DMS 273 (cell line): ENCODE data around the gene TERB2.
"Not testable (repeated sequence)": the region's sequence is repeated elsewhere in the genome, so short reads cannot be mapped to it uniquely, and the experiment has no call there.

Source experiments
- DNase-seq: peaks from one replicate; lab custom pipeline; 2025; ENCODE audit not compliant: unreplicated experiment; lab: John Stamatoyannopoulos, UW

Gene TERB2

GRCh38 chr15:44956388-44956787 lies at the start of gene TERB2:
TERB2 (plus strand) TSS chr15:44956687; CDS start chr15:44956719, 32 bp downstream.
- DNase-seq = no peak

- DNase-seq = no peak
These were observed 47.1 kb upstream of the TERB2 start for GRCh38 chr15:44909423-44909822.

GRCh38 chr15:44910981-44911625 lies 45.4 kb upstream of the TERB2 start:
- DNase-seq = no peak

GRCh38 chr15:44912186-44912585 lies 44.3 kb upstream of the TERB2 start:
- DNase-seq = not testable (repeated sequence)

GRCh38 chr15:44912974-44913448 lies 43.5 kb upstream of the TERB2 start:
- not testable (repeated sequence) for DNase-seq

GRCh38 chr15:44918136-44918535 lies 38.4 kb upstream of the TERB2 start:
- no peak for DNase-seq

- not testable (repeated sequence) for DNase-seq
These were observed 27.8 kb upstream of the TERB2 start for GRCh38 chr15:44928658-44929057.

- DNase-seq = not testable (repeated sequence)
These were observed 26.2 kb upstream of the TERB2 start for GRCh38 chr15:44930283-44930682.

- DNase-seq = not testable (repeated sequence)
These were observed 1.8 kb downstream of the TERB2 start for GRCh38 chr15:44958302-44958701.

- DNase-seq = no peak
These were observed 12.0 kb downstream of the TERB2 start for GRCh38 chr15:44968475-44968874.

- no peak for DNase-seq
These were observed 14.5 kb downstream of the TERB2 start for GRCh38 chr15:44971036-44971435.

GRCh38 chr15:44976183-44976582 lies 19.7 kb downstream of the TERB2 start:
- not testable (repeated sequence) for DNase-seq

GRCh38 chr15:44977781-44978180 lies 21.3 kb downstream of the TERB2 start:
- DNase-seq = not testable (repeated sequence)

- not testable (repeated sequence) for DNase-seq
These were observed 23.3 kb downstream of the TERB2 start for GRCh38 chr15:44979617-44980339.

- DNase-seq = not testable (repeated sequence)
These were observed 27.7 kb downstream of the TERB2 start for GRCh38 chr15:44984144-44984543.

- DNase-seq = not testable (repeated sequence)
These were observed 30.0 kb downstream of the TERB2 start for GRCh38 chr15:44986346-44987055.

- DNase-seq = not testable (repeated sequence)
These were observed 31.2 kb downstream of the TERB2 start for GRCh38 chr15:44987711-44988110.

- not testable (repeated sequence) for DNase-seq
These were observed 31.8 kb downstream of the TERB2 start for GRCh38 chr15:44988184-44988869.

- DNase-seq = not testable (repeated sequence)
These were observed 32.4 kb downstream of the TERB2 start for GRCh38 chr15:44988870-44989219.

- not testable (repeated sequence) for DNase-seq
These were observed 41.1 kb downstream of the TERB2 start for GRCh38 chr15:44997632-44998031.

- no peak for DNase-seq
These were observed 42.6 kb downstream of the TERB2 start for GRCh38 chr15:44999105-44999504.
